Islet of Langerhans (tissue), 1 donor: ENCODE data around the gene MGMT.

Experiments used
- FAIRE-seq: peaks from one replicate; lab custom pipeline; 2011; peaks lifted over from hg19 to GRCh38; lab: Jason Lieb, UNC

MGMT gene

DNA sequence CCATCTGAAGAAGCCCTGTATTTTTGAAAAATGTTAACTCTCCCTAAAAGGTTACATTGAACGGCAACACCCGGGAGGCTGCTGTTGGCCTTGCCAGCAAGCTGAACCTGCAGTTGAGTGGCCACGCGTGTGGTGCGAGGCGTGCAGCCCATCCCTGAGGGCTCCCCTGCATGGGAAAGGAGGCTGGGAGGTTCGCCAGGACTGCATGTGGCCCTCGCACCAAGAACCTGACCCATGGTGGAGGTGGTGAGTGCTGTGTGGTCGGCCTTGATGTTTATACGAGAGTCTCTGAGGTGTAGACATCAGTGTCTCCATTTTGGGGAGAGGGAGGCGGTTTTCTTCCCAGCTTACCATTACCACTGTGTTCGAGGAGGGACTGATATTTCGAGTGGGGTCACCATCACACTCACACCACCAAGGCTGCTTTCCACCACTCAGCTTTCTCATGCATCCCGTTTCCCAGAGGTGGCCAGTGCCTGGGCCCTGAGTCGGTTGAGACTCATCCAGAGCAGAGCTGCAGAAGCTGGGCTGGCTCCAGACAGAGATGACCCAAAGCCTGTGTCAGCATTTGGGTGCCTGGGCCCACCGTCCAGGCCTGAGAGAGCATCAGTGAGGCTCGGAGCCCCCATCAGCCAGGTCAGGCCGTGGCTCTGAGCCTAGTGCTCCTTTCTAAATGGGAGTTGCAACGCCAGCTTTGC lies 274.4 kb downstream of the MGMT start:
- no peak for FAIRE-seq

GRCh38 chr10:129741978-129742741 lies 275.1 kb downstream of the MGMT start:
- no peak for FAIRE-seq

DNA sequence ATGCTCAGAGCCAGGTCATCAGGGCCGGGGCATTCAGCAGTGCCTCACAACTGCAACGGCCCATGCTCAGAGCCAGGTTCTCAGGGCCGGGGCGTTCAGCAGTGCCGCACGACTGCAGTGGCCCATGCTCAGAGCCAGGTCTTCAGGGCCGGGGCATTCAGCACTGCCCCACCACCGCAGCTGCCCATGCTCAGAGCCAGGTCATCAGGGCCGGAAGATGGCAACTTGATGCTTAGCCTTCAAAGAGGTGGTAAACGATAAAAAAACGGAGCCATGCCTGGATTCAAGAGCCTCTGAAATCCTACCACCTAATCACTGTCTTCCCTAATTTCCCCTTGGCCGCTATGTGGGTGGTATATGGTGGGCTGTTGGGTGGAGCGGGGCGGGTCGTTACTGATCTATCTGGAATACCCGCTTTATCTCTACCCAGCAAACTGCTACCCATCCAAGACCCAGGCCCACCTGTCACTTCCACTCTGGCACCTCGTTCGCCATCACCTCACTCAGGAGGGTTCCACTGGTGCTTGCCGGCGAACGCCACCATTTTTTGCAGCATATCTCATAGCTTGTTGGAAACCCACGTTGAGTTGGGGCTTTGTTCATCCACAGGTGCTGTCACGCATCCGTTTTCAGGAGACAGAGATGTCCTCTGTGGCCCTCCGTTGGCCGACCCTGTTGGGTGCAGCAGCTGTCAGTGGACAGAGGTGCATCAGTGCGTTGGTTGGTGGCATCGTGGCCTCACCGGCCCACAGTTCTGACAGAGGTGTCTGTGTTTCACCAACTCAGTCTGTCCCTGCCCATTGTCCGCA lies 275.9 kb downstream of the MGMT start:
- no peak for FAIRE-seq

- no peak for FAIRE-seq
Measured at GRCh38 chr10:129743738-129744133, 276.7 kb downstream of the MGMT start.

DNA sequence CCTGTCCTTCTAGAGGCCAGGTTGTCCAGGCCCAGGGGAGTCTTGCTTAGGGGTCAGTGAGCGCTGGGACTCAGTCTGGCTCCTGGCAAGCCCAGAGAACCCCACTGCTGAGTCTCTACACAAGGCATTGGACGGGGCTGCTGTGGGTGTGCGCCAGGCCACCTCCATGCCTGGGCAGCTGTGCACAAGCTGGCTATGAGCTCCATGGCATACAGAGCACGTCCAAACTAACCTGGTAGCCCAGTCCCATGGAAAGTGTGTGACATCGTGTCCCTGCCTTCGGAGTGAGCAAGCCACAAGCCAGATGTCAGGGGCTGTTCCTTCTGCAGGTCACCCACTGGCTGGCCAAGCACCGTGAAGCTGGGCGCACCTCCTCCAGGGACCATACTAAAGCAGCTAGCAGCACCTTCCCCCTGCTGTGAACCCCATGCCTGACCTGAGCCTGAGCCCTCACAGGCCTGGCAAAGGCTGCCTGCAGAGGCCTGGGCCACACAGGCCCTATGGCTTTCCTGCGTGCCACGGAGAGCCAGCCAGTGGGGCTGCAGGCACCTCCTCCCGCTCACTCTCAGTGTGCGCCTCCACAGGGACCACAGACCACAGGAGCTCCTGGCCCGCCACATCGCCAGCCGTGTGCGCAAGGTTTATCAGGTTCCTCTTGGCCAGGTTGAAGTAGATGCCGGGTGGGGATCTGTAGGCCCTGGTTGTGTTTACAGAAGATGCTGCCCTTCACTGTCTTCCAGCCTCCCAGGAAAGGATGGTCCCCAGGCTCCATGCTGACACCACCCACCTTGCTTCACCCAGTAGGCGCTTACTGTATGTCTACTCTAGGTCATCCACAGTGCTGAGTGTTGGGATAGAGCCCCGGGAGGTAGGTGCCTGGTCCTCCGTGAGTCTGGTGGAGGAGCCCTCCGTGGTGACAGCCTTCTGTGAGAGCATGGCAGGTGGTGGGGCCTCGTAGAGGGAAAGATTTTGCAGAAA lies 277.4 kb downstream of the MGMT start:
- FAIRE-seq = no peak

- no peak for FAIRE-seq
Measured at GRCh38 chr10:129745186-129745750, 278.2 kb downstream of the MGMT start.

DNA sequence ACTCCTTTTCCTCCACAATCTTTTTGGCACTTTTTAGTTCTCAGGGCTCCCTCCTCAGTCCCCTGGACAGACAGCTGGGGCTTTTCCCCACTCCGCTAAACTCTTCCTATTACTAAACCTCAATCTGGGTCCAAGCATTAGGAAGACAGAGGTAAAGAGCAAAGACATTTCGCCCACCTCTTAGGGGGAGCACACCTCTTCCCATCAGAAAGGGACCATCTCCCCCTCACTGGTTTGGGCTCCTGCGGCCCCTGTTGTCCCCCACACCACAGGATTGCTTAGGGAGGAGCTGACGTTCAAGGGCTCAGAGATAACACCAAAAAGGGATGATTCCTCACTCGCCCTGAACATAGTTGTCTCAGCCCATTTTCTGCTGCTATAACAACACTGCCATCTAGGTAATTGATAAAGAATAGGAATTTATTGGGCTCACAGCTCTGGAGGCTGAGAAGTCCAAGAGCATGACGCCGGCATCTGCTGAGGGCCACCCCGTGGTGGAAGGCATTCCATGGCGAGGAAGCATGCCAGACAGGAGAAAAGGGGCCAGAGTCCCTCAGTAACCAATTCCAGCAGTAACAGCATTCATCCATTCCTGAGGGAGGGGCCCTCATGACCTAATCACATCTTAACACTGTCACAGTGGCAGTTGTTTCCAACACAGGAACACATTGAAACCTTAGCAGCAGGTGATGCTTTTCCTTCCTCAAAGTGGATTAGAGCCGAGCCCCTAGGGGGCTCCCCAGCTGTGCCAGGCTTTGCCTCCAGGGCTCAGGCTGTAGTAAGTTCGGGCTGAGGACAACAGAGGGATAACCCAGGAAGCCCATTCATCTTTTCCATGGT lies 287.4 kb downstream of the MGMT start:
- FAIRE-seq = no peak

GRCh38 chr10:129755158-129755591 lies 288.1 kb downstream of the MGMT start:
- FAIRE-seq = no peak

DNA sequence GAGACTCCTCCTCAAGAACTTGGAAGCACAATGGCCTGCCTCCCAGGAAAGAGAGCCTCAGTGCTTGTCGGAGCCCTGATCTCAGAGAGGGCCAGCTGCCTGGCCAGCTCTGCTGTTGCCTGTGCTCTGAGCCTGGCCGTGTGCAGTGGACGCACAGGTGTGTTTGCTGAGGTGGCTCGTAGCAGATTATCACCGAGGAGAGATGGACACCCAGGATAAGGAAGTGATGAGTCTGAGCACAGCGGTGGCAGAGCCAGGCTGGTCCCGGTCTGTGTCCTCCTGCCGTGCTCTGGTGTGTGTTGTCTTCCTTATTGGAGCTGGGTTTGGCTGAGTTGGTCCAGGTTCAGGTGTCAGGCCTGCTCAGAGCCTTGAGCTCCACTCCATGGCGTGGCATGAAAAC lies 288.6 kb downstream of the MGMT start:
- FAIRE-seq = no peak

GRCh38 chr10:129756912-129757901 lies 290.2 kb downstream of the MGMT start:
- no peak for FAIRE-seq

- FAIRE-seq = no peak
Measured at GRCh38 chr10:129758207-129759021, 291.4 kb downstream of the MGMT start.

GRCh38 chr10:129759214-129760002 lies 292.4 kb downstream of the MGMT start:
- no peak for FAIRE-seq

DNA sequence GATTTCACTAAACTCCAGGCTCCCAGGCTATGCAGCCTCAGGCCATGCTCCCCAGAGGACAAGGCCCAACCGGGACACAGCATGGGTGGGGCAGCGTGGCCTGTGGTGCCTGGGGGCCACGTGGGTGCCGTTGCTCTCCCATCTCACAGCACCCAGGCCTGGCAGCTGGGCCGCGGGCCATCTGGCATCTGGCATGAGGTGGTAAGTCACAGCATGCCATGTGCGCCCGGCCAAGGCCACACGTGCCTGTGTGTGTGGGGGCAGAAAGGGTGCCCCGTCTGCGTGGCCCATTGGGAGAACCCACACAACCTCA lies 292.9 kb downstream of the MGMT start:
- FAIRE-seq = no peak

- no peak for FAIRE-seq
Measured at GRCh38 chr10:129760416-129760815, 293.4 kb downstream of the MGMT start.

DNA sequence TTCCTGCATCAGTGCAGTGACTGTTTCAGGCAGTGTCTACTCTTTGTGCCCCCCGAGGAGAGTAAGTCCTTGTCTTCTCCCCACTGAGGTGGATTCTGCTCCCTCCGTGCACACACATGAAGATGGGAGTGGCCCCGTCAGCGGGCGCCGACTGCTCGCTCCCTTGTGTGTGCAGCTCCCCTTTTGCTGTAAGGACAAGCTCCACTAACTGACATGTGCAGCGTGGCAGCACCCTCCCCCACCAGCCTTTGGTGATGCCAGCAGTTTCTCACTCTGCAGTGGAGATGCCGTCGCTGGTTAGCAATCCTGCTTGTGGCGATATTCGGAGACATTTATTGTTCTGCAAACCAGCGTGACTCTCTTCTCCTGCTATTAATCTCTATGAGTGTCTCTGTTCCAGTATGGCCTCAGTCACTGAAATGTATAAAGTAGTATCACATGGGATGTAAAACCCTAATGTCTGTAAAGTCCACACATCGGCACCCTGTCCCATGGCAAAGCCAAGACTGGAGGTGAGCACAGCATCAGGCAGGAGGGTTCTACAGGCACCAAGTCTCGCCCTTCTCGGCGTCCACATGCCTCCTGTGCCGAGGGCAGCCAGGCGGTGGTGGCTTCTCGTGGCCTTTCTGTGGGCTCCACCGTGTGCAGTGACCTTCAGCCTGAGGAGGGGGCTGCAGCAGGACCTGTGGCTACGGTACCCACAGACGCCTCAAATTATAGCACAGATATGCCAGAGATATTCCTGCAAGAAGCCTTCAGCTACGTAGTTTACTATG lies 294.3 kb downstream of the MGMT start:
- no peak for FAIRE-seq

GRCh38 chr10:129761981-129762956 lies 295.2 kb downstream of the MGMT start:
- FAIRE-seq = no peak
